ENCODE measurements around the gene FNDC10. TPM values are rescaled to one million over a fixed set of nuclear protein-coding genes. Genes with fewer than 3 reads are reported as not detected.

Gene FNDC10
- total RNA-seq, 1 experiment from 2014 or later = 8.4 TPM

GRCh38 chr1:1594602-1595260 lies 5.2 kb downstream of the FNDC10 start:
- intact Hi-C loops (cut with micrococcal nuclease) = no loop called here
- no peak overlapping the region for H2AFZ ChIP-seq (ENCODE audit: low read depth, low read length, poor library complexity, severe bottlenecking)
- no peak overlapping the region for H3K4me2 ChIP-seq (ENCODE audit: low read length)
- no peak for TF ChIP-seq SIN3A (IDR thresholded peaks at IDR 0.05; ENCODE audit: low read depth)
- TF ChIP-seq, protein P1, sequence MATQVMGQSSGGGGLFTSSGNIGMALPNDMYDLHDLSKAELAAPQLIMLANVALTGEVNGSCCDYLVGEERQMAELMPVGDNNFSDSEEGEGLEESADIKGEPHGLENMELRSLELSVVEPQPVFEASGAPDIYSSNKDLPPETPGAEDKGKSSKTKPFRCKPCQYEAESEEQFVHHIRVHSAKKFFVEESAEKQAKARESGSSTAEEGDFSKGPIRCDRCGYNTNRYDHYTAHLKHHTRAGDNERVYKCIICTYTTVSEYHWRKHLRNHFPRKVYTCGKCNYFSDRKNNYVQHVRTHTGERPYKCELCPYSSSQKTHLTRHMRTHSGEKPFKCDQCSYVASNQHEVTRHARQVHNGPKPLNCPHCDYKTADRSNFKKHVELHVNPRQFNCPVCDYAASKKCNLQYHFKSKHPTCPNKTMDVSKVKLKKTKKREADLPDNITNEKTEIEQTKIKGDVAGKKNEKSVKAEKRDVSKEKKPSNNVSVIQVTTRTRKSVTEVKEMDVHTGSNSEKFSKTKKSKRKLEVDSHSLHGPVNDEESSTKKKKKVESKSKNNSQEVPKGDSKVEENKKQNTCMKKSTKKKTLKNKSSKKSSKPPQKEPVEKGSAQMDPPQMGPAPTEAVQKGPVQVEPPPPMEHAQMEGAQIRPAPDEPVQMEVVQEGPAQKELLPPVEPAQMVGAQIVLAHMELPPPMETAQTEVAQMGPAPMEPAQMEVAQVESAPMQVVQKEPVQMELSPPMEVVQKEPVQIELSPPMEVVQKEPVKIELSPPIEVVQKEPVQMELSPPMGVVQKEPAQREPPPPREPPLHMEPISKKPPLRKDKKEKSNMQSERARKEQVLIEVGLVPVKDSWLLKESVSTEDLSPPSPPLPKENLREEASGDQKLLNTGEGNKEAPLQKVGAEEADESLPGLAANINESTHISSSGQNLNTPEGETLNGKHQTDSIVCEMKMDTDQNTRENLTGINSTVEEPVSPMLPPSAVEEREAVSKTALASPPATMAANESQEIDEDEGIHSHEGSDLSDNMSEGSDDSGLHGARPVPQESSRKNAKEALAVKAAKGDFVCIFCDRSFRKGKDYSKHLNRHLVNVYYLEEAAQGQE (IDR thresholded peaks at IDR 0.05; ENCODE audit: low read depth) = no peak
- no peak for TF ChIP-seq SRF (IDR thresholded peaks at IDR 0.05; ENCODE audit: low read depth)
- TF ChIP-seq MAX (IDR thresholded peaks at IDR 0.05) = no peak
- no TSS peak for BruUV-seq (replicated peaks)
- H3K36me3 ChIP-seq (ENCODE audit: control insufficient read depth in 1 of 2, insufficient read depth in 2 of 2, low read length in 2 of 2) = no peaks in the 10 kb centered on the region
- DNase-seq (ENCODE audit: low read depth, low spot score) (no peak), ATAC-seq (no peak)
- CTCF ChIA-PET = no interaction called here
- H3K4me1 ChIP-seq (ENCODE audit: control insufficient read depth in 1 of 2, insufficient read depth in 2 of 2, low read length in 2 of 2) = peaks cover 8 to 30% of the 10 kb centered on the region in 2 experiments; a peak in 3 of 4 replicates
- no peak overlapping the region for H3K9ac ChIP-seq (ENCODE audit: low read length)
- POLR2A ChIA-PET = no interaction called here
- RAD21 ChIA-PET (ENCODE audit: low non-redundant PET in 1 of 2, low total read pairs in 2 of 2, uncharacterized antibody in 2 of 2, unreplicated experiment in 2 of 2) = no interaction called here
- no peak overlapping the region for H3K27ac ChIP-seq (ENCODE audit: low read depth, low read length)
- H3K9me2 ChIP-seq (ENCODE audit: insufficient read depth) = no peaks in the 10 kb centered on the region
- H3K9me3 ChIP-seq (ENCODE audit: control insufficient read depth in 1 of 2, insufficient read depth in 1 of 2, low read depth in 1 of 2, low read length in 2 of 2) = no peaks in the 10 kb centered on the region
- H3K79me2 ChIP-seq (ENCODE audit: insufficient read depth, low read length) = no peaks in the 10 kb centered on the region
- no peak overlapping the region for H3K4me3 ChIP-seq (replicated peaks in 1 of 2; ENCODE audit: low read depth in 1 of 2, low read length in 2 of 2)
- no peaks in the 10 kb centered on the region for H4K20me1 ChIP-seq (ENCODE audit: insufficient read depth)
- H3K27me3 ChIP-seq (ENCODE audit: insufficient read depth, low read length) = peaks cover 11% of the 10 kb centered on the region; the same call in 1 of the 2 replicates

Measured in HCT116 (cell line).